SK-N-MC (cell line): Measurements from ENCODE around the gene PSTPIP1.

ENCODE experiments used
- EZH2 ChIP-seq: fragments of 200-600 bp; sonication (generic); IDR thresholded peaks from one replicate; pipeline ENCODE4 v1.6.1; 2017; ENCODE audit warnings: antibody characterized with exemption
- FOXP2 ChIP-seq: optimal IDR thresholded peaks from 2 replicates; pipeline ENCODE3; 2011; ENCODE audit warnings: mild to moderate bottlenecking, moderate library complexity; ENCODE audit not compliant: insufficient read depth; ENCODE audit errors: extremely low read length, control extremely low read depth
- POLR2AphosphoS5 ChIP-seq: IDR thresholded peaks from 2 replicates; pipeline ENCODE4 v1.6.1; 2012; ENCODE audit warnings: mild to moderate bottlenecking, low read depth, low read length, borderline replicate concordance

DNA sequence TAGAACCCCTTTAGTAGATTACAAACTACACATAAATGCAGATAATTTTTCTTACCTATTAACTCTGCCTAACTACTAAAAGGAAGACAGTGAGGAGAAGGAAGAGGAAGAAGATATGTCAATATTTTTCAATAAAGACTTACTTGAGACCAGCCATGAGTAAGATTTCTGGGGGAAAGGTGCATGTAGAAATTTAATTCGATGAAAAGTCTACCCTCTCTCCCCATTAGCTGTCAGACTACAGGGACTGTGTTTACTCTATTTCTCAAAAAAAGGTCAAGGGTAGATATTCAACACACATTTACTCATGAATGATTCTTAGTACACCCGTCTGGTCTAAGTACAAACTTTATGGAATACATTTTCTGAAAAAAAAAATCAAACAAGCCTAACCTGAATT, 69.1 kb downstream of the PSTPIP1 start:
- TF ChIP-seq POLR2AphosphoS5 (no peak), EZH2 (no peak), FOXP2 (no peak)
